PFSK-1 (cell line): ENCODE measurements around the gene VAV2.

ENCODE experiments used
- FOXP2 ChIP-seq: optimal IDR thresholded peaks from 2 replicates; pipeline ENCODE3; 2011; ENCODE audit warnings: borderline replicate concordance, control low read depth, inconsistent platforms; ENCODE audit not compliant: insufficient read depth; ENCODE audit errors: extremely low read length, extremely low read depth
- REST ChIP-seq, 2 experiments: IDR thresholded peaks; 2 replicates each; pipeline versions ENCODE4 v1.6.1 to v1.8.0; 2011 to 2012; ENCODE audit warnings: low read depth in 2 of 2, low read length in 2 of 2, control low read depth in 1 of 2, inconsistent platforms in 1 of 2, mild to moderate bottlenecking in 1 of 2, moderate library complexity in 1 of 2; ENCODE audit not compliant: insufficient read depth in 1 of 2
- SIN3A ChIP-seq: IDR thresholded peaks from 2 replicates; pipeline ENCODE4 v1.6.1; 2012; ENCODE audit warnings: mild to moderate bottlenecking, low read length, moderate library complexity, borderline replicate concordance; ENCODE audit not compliant: insufficient read depth
- TAF1 ChIP-seq: IDR thresholded peaks from 2 replicates; pipeline ENCODE4 v1.6.1; 2012; ENCODE audit warnings: low read length, control low read depth, borderline replicate concordance; ENCODE audit not compliant: insufficient read depth

GRCh38 chr9:133754187-133754586, 237.9 kb downstream of the VAV2 start:
- TF ChIP-seq TAF1 (no peak), REST (IDR thresholded peaks at IDR 0.05; ENCODE audit: insufficient read depth in 1 of 2, low read depth in 2 of 2, low read length in 2 of 2) (no peak), FOXP2 (no peak), SIN3A (no peak)
